ENCODE data around the gene MIPEP. TPM values are rescaled to one million over a fixed set of nuclear protein-coding genes. Genes with fewer than 3 reads are reported as not detected.

Gene MIPEP
- total and polyA plus RNA-seq, 9 of the 15 experiments (the other 6 are each of a cell fraction or from before 2014, with no cell fraction given) = 1.7 to 19.3 (median 13.1) TPM

- Histone ChIP-seq H3K27me3 (ENCODE audit: control insufficient read depth in 2 of 2, insufficient read depth in 2 of 2, low read length in 2 of 2) (0 out of 5 replicates have a peak, but pooled peaks cover 0 to under 1% of the 10 kb centered on the region in 2 experiments), H3K9ac (ENCODE audit: insufficient read depth in 1 of 2, low read depth in 2 of 2, low read length in 2 of 2) (no peak overlapping the region), H3K4me2 (ENCODE audit: insufficient read depth, low read length) (no peak overlapping the region), H3K36me3 (ENCODE audit: control insufficient read depth, insufficient read depth, low read length) (no peaks in the 10 kb centered on the region), H3K27ac (ENCODE audit: extremely low read depth, low read depth, low read length) (no peak overlapping the region), H4K20me1 (replicated peaks; ENCODE audit: control insufficient read depth, insufficient read depth, low read length) (no peaks in the 10 kb centered on the region), H3K79me2 (ENCODE audit: control insufficient read depth, insufficient read depth, low read length) (no peaks in the 10 kb centered on the region), H3K9me3 (replicated peaks; ENCODE audit: control insufficient read depth, insufficient read depth, low read depth, low read length) (no peaks in the 10 kb centered on the region), H2AFZ (ENCODE audit: low read depth, low read length) (no peak overlapping the region), H3K4me1 (replicated peaks in 1 of 2; ENCODE audit: control insufficient read depth in 2 of 2, insufficient read depth in 2 of 2, low read length in 2 of 2) (no peaks in the 10 kb centered on the region; a peak in 1 of 5 replicates), H3K4me3 (no peak overlapping the region), H3K9me1 (ENCODE audit: control insufficient read depth, insufficient read depth, low read length) (no peaks in the 10 kb centered on the region)
- in situ Hi-C loops (cut with MboI) (loop anchor here (25.0 kb wide), 1 partner anchor 303 kb away; no protein-coding TSS in a partner anchor), intact Hi-C loops (cut with micrococcal nuclease) (no loop called here)
- ChIA-PET CTCF (ENCODE audit: low intra/inter-chr PET ratio) (no interaction called here), POLR2A (no interaction called here)
- no peak for TF ChIP-seq ZNF436 (CRISPR knock-in tag; IDR thresholded peaks at IDR 0.05)
- TF ChIP-seq SFPQ (IDR thresholded peaks at IDR 0.05; ENCODE audit: low read depth, low read length) = no peak
- no peak for TF ChIP-seq MTA2 (IDR thresholded peaks at IDR 0.05; ENCODE audit: low read depth)
- TF ChIP-seq NR3C1 (CRISPR knock-in tag; IDR thresholded peaks at IDR 0.05) = no peak
- TF ChIP-seq, protein P1, sequence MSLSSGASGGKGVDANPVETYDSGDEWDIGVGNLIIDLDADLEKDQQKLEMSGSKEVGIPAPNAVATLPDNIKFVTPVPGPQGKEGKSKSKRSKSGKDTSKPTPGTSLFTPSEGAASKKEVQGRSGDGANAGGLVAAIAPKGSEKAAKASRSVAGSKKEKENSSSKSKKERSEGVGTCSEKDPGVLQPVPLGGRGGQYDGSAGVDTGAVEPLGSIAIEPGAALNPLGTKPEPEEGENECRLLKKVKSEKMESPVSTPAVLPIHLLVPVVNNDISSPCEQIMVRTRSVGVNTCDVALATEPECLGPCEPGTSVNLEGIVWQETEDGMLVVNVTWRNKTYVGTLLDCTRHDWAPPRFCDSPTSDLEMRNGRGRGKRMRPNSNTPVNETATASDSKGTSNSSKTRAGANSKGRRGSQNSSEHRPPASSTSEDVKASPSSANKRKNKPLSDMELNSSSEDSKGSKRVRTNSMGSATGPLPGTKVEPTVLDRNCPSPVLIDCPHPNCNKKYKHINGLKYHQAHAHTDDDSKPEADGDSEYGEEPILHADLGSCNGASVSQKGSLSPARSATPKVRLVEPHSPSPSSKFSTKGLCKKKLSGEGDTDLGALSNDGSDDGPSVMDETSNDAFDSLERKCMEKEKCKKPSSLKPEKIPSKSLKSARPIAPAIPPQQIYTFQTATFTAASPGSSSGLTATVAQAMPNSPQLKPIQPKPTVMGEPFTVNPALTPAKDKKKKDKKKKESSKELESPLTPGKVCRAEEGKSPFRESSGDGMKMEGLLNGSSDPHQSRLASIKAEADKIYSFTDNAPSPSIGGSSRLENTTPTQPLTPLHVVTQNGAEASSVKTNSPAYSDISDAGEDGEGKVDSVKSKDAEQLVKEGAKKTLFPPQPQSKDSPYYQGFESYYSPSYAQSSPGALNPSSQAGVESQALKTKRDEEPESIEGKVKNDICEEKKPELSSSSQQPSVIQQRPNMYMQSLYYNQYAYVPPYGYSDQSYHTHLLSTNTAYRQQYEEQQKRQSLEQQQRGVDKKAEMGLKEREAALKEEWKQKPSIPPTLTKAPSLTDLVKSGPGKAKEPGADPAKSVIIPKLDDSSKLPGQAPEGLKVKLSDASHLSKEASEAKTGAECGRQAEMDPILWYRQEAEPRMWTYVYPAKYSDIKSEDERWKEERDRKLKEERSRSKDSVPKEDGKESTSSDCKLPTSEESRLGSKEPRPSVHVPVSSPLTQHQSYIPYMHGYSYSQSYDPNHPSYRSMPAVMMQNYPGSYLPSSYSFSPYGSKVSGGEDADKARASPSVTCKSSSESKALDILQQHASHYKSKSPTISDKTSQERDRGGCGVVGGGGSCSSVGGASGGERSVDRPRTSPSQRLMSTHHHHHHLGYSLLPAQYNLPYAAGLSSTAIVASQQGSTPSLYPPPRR (CRISPR knock-in tag; IDR thresholded peaks at IDR 0.05; ENCODE audit: borderline replicate concordance) = no peak
- TF ChIP-seq XRCC4 (IDR thresholded peaks at IDR 0.05; ENCODE audit: extremely low read depth, insufficient read depth, insufficient read length) = no peak
- no peak for TF ChIP-seq CREBBP (IDR thresholded peaks at IDR 0.05; ENCODE audit: low read depth, low read length)
- no peak for TF ChIP-seq FOSL1 (tag; conservative IDR thresholded peaks at IDR 0.05)
- TF ChIP-seq PPARD (CRISPR knock-in tag; IDR thresholded peaks at IDR 0.05) = no peak
- TF ChIP-seq PML (IDR thresholded peaks at IDR 0.05; ENCODE audit: low read length) = no peak
- TF ChIP-seq, protein P2, sequence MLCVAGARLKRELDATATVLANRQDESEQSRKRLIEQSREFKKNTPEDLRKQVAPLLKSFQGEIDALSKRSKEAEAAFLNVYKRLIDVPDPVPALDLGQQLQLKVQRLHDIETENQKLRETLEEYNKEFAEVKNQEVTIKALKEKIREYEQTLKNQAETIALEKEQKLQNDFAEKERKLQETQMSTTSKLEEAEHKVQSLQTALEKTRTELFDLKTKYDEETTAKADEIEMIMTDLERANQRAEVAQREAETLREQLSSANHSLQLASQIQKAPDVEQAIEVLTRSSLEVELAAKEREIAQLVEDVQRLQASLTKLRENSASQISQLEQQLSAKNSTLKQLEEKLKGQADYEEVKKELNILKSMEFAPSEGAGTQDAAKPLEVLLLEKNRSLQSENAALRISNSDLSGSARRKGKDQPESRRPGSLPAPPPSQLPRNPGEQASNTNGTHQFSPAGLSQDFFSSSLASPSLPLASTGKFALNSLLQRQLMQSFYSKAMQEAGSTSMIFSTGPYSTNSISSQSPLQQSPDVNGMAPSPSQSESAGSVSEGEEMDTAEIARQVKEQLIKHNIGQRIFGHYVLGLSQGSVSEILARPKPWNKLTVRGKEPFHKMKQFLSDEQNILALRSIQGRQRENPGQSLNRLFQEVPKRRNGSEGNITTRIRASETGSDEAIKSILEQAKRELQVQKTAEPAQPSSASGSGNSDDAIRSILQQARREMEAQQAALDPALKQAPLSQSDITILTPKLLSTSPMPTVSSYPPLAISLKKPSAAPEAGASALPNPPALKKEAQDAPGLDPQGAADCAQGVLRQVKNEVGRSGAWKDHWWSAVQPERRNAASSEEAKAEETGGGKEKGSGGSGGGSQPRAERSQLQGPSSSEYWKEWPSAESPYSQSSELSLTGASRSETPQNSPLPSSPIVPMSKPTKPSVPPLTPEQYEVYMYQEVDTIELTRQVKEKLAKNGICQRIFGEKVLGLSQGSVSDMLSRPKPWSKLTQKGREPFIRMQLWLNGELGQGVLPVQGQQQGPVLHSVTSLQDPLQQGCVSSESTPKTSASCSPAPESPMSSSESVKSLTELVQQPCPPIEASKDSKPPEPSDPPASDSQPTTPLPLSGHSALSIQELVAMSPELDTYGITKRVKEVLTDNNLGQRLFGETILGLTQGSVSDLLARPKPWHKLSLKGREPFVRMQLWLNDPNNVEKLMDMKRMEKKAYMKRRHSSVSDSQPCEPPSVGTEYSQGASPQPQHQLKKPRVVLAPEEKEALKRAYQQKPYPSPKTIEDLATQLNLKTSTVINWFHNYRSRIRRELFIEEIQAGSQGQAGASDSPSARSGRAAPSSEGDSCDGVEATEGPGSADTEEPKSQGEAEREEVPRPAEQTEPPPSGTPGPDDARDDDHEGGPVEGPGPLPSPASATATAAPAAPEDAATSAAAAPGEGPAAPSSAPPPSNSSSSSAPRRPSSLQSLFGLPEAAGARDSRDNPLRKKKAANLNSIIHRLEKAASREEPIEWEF (CRISPR knock-in tag; IDR thresholded peaks at IDR 0.05) = no peak
- DNase-seq (ENCODE audit: extremely low read depth in 1 of 4, low spot score in 3 of 4) (no peak), FAIRE-seq (no peak), ATAC-seq (no peak)
- no TSS peak for BruUV-seq (replicated peaks)
Measured at GRCh38 chr13:23909606-23910005, 20.4 kb upstream of the MIPEP start.

All from K562 (cell line).